ENCODE results near the gene SIRT4. TPM values are rescaled to one million over a fixed set of nuclear protein-coding genes. Genes with fewer than 3 reads are reported as not detected.

Gene SIRT4
- total RNA-seq, 1 donor from 2014 or later: 2.7 TPM

DNA sequence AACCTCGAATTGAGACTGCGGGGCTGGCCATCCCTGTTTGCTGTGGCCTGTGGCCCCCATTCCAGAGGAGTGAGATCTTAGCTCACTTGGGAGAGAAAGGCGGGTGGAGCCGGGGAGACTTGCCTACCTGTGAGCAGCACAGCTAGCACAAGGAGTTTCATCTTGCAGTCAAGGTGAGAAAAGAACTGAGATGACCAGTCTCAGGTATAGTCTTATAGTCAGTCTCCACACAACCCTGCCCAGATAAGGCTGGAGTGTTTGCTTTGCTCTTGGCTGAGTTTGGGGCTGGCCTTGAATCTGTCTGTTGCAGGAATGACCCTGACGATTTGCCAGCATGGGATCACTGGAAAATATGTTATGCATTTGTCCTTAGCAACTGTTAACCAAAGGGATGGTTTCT is 25.5 kb downstream of the SIRT4 start, which contains the start of gene PLA2G1B:
Gene PLA2G1B (minus strand): TSS at position 187 of the 400 bp plus-strand sequence. CDS start 26 bp downstream, at position 161.
- Mint-ChIP-seq H3K27me3 (ENCODE audit: low read depth, unreplicated experiment) (peaks cover 19% of the 10 kb centered on the region), H3K36me3 (ENCODE audit: low read depth, unreplicated experiment) (no peaks in the 10 kb centered on the region), H3K27ac (ENCODE audit: unreplicated experiment) (no peak within 1 kb of the TSS), H3K4me1 (ENCODE audit: low read depth, unreplicated experiment) (no peaks in the 10 kb centered on the region), H3K9me3 (ENCODE audit: unreplicated experiment) (no peaks in the 10 kb centered on the region), H3K4me3 (ENCODE audit: unreplicated experiment) (no peak within 1 kb of the TSS)
- TF ChIP-seq, protein P1, sequence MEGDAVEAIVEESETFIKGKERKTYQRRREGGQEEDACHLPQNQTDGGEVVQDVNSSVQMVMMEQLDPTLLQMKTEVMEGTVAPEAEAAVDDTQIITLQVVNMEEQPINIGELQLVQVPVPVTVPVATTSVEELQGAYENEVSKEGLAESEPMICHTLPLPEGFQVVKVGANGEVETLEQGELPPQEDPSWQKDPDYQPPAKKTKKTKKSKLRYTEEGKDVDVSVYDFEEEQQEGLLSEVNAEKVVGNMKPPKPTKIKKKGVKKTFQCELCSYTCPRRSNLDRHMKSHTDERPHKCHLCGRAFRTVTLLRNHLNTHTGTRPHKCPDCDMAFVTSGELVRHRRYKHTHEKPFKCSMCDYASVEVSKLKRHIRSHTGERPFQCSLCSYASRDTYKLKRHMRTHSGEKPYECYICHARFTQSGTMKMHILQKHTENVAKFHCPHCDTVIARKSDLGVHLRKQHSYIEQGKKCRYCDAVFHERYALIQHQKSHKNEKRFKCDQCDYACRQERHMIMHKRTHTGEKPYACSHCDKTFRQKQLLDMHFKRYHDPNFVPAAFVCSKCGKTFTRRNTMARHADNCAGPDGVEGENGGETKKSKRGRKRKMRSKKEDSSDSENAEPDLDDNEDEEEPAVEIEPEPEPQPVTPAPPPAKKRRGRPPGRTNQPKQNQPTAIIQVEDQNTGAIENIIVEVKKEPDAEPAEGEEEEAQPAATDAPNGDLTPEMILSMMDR (IDR thresholded peaks at IDR 0.05; ENCODE audit: insufficient read depth, low read depth, low read length): no peak
- no peak for TF ChIP-seq EZH2 (IDR thresholded peaks at IDR 0.05; ENCODE audit: insufficient read depth, low read length)
- DNase-seq (ENCODE audit: low read depth) (no peak), FAIRE-seq (no peak)
- Histone ChIP-seq H3K27me3 (ENCODE audit: insufficient read depth, low read length) (peaks cover 4% of the 10 kb centered on the region), H3K79me2 (ENCODE audit: insufficient read depth, low read length) (no peaks in the 10 kb centered on the region), H2AFZ (ENCODE audit: low read depth, low read length) (no peak within 1 kb of the TSS), H3K4me1 (ENCODE audit: insufficient read depth, low read length) (peaks cover 4% of the 10 kb centered on the region), H4K20me1 (ENCODE audit: insufficient read depth, low read length) (no peaks in the 10 kb centered on the region), H3K27ac (ENCODE audit: low read depth, low read length) (no peak within 1 kb of the TSS), H3K36me3 (ENCODE audit: insufficient read depth, low read length) (no peaks in the 10 kb centered on the region), H3K9me3 (ENCODE audit: insufficient read depth, low read depth, low read length) (no peaks in the 10 kb centered on the region), H3K4me3 (ENCODE audit: insufficient read depth, low read depth, low read length) (no peak within 1 kb of the TSS), H3K4me2 (ENCODE audit: low read length) (no peak within 1 kb of the TSS), H3K9ac (ENCODE audit: low read length) (no peak within 1 kb of the TSS)

DNA sequence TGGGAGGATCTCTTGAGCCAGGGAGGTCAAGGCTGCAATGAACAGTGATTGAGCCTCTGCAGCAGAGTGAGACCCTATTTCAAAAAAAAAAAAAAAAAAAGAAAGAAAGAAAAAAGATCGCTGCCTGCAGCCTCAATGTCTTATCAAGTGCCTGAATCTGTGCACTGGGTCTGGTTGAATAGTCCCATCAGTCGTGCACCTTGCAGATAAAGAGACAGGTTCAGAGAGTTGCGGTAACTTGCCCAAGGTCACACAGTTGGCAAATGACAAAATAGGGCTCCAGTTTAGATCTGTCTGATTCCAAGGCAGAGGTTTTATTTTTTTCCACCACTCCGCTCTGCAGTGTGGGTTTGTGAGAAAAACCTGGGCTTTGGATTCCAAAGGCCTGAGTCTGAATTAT is 26.1 kb downstream of the SIRT4 start:
- Mint-ChIP-seq H3K9me3 (ENCODE audit: unreplicated experiment) (no peaks in the 10 kb centered on the region), H3K4me1 (ENCODE audit: low read depth, unreplicated experiment) (no peaks in the 10 kb centered on the region), H3K27ac (ENCODE audit: unreplicated experiment) (no peak overlapping the region), H3K36me3 (ENCODE audit: low read depth, unreplicated experiment) (no peaks in the 10 kb centered on the region), H3K27me3 (ENCODE audit: low read depth, unreplicated experiment) (peaks cover 19% of the 10 kb centered on the region), H3K4me3 (ENCODE audit: unreplicated experiment) (no peak overlapping the region)
- FAIRE-seq: no peak
- TF ChIP-seq, protein P1 (IDR thresholded peaks at IDR 0.05; ENCODE audit: insufficient read depth, low read depth, low read length): no peak
- TF ChIP-seq EZH2 (IDR thresholded peaks at IDR 0.05; ENCODE audit: insufficient read depth, low read length): no peak
- Histone ChIP-seq H3K4me2 (ENCODE audit: low read length) (no peak overlapping the region), H4K20me1 (ENCODE audit: insufficient read depth, low read length) (no peaks in the 10 kb centered on the region), H3K9ac (ENCODE audit: low read length) (no peak overlapping the region), H3K4me3 (ENCODE audit: insufficient read depth, low read depth, low read length) (no peak overlapping the region), H3K27ac (ENCODE audit: low read depth, low read length) (no peak overlapping the region), H3K79me2 (ENCODE audit: insufficient read depth, low read length) (no peaks in the 10 kb centered on the region), H3K36me3 (ENCODE audit: insufficient read depth, low read length) (no peaks in the 10 kb centered on the region), H3K9me3 (ENCODE audit: insufficient read depth, low read depth, low read length) (no peaks in the 10 kb centered on the region), H2AFZ (ENCODE audit: low read depth, low read length) (no peak overlapping the region), H3K4me1 (ENCODE audit: insufficient read depth, low read length) (peaks cover 4% of the 10 kb centered on the region), H3K27me3 (ENCODE audit: insufficient read depth, low read length) (peaks cover 4% of the 10 kb centered on the region)
- DNase-seq (ENCODE audit: low read depth): no peak

DNA sequence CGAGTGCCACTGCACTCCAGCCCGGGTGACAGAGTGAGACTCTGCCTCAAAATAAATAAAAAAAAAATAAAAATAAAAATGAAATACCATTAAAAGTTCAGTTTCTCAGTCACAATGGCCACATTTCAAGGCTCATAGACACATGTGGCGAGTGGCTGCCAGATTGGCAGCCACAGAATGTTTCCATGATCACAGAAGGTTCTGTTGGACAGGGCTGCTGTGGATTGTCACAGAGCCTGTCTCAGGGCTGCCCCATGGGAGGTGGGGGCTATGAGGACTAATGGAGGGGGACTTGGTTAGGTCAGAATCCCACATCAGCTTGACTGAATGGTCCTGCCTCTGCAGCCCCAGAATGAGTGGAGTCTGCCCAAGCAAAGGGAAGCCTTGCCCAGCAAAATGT is 29.3 kb downstream of the SIRT4 start:
- H3K4me3 Mint-ChIP-seq (ENCODE audit: unreplicated experiment): no peak overlapping the region
- H3K27ac ChIP-seq (ENCODE audit: low read depth, low read length): no peak overlapping the region
- H3K27me3 ChIP-seq (ENCODE audit: insufficient read depth, low read length): peaks cover 4% of the 10 kb centered on the region
- H3K36me3 ChIP-seq (ENCODE audit: insufficient read depth, low read length): no peaks in the 10 kb centered on the region
- H3K4me2 ChIP-seq (ENCODE audit: low read length): no peak overlapping the region
- H4K20me1 ChIP-seq (ENCODE audit: insufficient read depth, low read length): no peaks in the 10 kb centered on the region
- no peak for DNase-seq (ENCODE audit: low read depth)
- H3K9me3 Mint-ChIP-seq (ENCODE audit: unreplicated experiment): peaks cover 7% of the 10 kb centered on the region
- no peak overlapping the region for H3K27ac Mint-ChIP-seq (ENCODE audit: unreplicated experiment)
- H3K4me3 ChIP-seq (ENCODE audit: insufficient read depth, low read depth, low read length): no peak overlapping the region
- H3K4me1 Mint-ChIP-seq (ENCODE audit: low read depth, unreplicated experiment): no peaks in the 10 kb centered on the region
- no peaks in the 10 kb centered on the region for H3K79me2 ChIP-seq (ENCODE audit: insufficient read depth, low read length)
- no peak for FAIRE-seq
- H2AFZ ChIP-seq (ENCODE audit: low read depth, low read length): no peak overlapping the region
- H3K9me3 ChIP-seq (ENCODE audit: insufficient read depth, low read depth, low read length): no peaks in the 10 kb centered on the region
- peaks cover 17% of the 10 kb centered on the region for H3K27me3 Mint-ChIP-seq (ENCODE audit: low read depth, unreplicated experiment)
- H3K4me1 ChIP-seq (ENCODE audit: insufficient read depth, low read length): no peaks in the 10 kb centered on the region
- no peak overlapping the region for H3K9ac ChIP-seq (ENCODE audit: low read length)
- TF ChIP-seq EZH2 (IDR thresholded peaks at IDR 0.05; ENCODE audit: insufficient read depth, low read length): no peak
- TF ChIP-seq, protein P1 (IDR thresholded peaks at IDR 0.05; ENCODE audit: insufficient read depth, low read depth, low read length): no peak
- H3K36me3 Mint-ChIP-seq (ENCODE audit: low read depth, unreplicated experiment): no peaks in the 10 kb centered on the region
